HG03571 (cell line): ENCODE results near the gene KIR2DL4.
"Not testable (repeated sequence)": the region's sequence is repeated elsewhere in the genome, so short reads cannot be mapped to it uniquely, and the experiment has no call there.

Source experiments
- ATAC-seq: cut with Tn5 transposase; IDR thresholded peaks from one replicate; pipeline ENCODE4 v1.9.1; 2021; ENCODE audit not compliant: unreplicated experiment

Gene KIR2DL4

DNA sequence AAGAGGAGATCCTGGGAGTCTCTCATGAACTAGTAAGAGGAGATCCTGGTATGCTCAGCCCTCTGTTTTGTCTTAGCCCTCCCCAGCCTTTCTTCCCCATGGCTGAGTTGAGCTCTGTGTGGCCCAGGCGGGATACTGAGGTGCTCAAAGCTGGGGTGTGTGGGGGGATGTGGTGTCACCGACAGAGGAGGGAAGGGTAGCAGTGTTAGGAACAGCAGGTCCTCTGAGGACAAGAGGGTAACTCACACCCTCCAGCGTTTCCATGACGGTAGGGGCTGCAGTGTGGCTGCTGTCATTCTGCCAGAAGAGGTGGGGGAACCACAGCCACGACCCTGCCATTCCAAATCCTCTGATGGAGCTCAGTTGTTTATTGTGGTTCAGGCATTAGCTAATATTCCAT is 691 bp downstream of the KIR2DL4 start:
- ATAC-seq = no peak

- no peak for ATAC-seq
Measured at GRCh38 chr19:54804571-54804970, 1.2 kb downstream of the KIR2DL4 start.

DNA sequence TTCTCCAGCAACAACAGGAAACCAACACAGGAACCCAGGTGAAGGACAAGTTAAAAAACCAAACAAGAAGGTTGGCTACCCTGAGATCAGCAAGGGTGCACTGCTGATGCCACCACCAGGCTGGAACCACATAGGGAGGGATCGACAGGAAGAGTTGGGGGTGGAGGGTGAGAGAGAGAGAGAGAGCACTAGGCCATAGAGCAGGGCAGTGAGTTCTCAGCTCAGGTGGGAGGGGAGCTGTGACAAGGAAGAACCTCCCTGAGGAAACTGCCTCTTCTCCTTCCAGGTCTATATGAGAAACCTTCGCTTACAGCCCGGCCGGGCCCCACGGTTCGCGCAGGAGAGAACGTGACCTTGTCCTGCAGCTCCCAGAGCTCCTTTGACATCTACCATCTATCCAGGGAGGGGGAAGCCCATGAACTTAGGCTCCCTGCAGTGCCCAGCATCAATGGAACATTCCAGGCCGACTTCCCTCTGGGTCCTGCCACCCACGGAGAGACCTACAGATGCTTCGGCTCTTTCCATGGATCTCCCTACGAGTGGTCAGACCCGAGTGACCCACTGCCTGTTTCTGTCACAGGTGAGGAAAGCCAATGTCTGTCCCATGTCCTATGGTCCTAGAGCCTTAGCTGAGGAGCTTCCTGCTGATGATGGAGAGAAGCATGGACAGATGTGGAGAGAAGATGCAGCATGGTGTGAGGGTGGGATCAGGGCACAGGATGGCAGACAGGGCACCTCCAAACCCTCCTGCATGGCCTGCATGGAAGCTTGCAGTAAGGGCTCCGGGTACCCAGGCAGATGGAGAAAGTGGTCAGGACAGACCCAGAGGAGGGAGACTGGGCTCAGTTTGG is 2.5 kb downstream of the KIR2DL4 start:
- ATAC-seq = no peak

DNA sequence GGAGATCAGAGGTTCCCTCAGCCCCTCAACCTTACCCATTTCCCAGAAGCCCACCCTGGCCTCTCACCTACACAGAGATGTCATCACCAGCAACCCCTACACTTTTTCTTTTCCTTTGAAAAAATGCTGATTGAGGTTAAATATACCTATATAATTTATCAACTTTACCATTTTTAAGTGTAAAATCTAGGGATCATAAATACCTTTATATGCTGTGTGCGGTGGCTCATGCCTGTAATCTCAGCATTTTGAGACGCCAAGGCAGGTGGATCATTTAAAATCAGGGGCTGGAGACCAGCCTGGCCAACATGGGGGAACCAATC is 3.1 kb downstream of the KIR2DL4 start:
- ATAC-seq = no peak

- not testable (repeated sequence) for ATAC-seq
Measured at GRCh38 chr19:54814571-54814970, 11.2 kb downstream of the KIR2DL4 start.

DNA sequence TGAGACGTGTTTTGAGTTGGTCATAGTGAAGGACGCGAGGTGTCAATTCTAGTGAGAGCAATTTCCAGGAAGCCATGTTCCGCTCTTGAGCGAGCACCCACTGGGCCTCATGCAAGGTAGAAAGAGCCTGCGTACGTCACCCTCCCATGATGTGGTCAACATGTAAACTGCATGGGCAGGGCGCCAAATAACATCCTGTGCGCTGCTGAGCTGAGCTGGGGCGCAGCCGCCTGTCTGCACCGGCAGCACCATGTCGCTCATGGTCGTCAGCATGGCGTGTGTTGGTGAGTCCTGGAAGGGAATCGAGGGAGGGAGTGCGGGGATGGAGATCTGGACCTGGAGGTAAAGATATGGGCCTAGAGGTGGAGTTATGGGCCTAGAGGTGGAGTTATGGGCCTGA is 12.8 kb downstream of the KIR2DL4 start, which contains the start of gene KIR3DL1:
Gene KIR3DL1, plus strand, starts transcription at position 218 of the 400 bp plus-strand sequence.
- not testable (repeated sequence) for ATAC-seq

GRCh38 chr19:54817670-54818536 is 14.5 kb downstream of the KIR2DL4 start:
- ATAC-seq = no peak

GRCh38 chr19:54824416-54824815 is 21.0 kb downstream of the KIR2DL4 start:
- not testable (repeated sequence) for ATAC-seq

DNA sequence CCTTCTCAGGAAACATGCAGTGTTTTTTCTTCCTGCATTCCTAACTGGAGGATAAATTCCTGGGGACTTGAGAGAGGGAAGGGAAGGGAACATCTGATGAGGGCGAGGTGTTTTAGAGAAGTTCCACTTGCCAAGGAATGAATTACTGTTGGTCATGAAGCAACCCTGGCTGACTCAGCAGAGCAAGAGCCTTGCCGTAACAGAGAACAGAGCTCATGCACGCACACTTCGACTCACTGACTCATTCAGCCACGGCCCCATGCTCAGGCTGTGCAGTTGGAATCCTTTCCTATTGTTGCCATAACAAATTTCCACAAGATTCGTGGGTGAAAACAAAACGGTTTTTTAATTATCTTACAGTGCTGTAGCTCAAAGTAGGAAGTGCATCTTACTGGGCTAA is 21.9 kb downstream of the KIR2DL4 start:
- ATAC-seq = not testable (repeated sequence)

DNA sequence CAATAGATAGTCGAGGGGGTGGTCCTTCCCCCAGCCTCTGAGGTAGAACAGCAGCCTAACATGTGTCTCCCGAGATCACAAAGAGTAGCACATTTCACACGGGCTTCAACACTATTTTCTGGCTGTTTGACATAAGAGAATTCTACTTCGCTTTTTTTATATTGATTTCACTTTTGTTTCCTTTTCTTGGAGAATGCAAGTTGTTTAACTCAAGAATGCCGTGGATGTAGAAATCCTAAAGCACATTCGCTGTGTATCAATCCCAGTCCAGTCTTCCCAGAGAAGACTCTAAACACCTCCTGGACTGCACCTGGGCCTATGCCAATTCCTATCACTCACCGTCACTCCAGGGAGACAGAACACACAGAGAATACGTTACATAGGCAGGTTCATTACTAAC is 24.7 kb downstream of the KIR2DL4 start:
- ATAC-seq = not testable (repeated sequence)

DNA sequence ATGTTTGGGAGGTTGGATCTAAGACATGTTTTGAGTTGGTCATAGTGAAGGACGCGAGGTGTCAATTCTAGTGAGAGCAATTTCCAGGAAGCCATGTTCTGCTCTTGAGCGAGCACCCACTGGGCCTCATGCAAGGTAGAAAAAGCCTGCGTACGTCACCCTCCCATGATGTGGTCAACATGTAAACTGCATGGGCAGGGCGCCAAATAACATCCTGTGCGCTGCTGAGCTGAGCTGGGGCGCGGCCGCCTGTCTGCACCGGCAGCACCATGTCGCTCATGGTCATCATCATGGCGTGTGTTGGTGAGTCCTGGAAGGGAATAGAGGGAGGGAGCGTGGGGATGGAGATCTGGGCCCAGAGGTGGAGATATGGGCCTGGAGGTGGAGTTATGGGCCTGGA is 29.1 kb downstream of the KIR2DL4 start, which contains the start of gene KIR2DS4:
Gene KIR2DS4, plus strand, starts transcription at position 181 of the 400 bp plus-strand sequence.
- ATAC-seq = not testable (repeated sequence)

DNA sequence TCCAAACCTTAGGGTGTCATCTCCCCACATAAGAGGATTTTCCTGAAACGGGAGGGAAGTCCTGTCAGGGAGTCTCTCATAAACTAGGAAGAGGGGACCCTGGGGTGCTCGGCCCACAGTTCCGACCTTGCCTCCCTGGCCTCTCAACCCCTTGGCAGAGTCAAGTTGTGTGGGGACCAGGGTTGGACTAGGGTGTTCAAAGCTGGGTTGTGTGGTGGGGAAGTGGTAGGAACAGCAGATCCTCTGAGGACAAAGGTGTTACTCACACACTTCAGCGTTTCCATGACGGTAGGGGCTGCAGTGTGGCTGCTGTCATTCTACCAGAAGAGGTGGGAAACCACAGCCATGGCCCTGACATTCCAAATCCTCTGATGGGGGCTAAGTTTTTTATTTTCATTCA is 31.7 kb downstream of the KIR2DL4 start:
- ATAC-seq = not testable (repeated sequence)

DNA sequence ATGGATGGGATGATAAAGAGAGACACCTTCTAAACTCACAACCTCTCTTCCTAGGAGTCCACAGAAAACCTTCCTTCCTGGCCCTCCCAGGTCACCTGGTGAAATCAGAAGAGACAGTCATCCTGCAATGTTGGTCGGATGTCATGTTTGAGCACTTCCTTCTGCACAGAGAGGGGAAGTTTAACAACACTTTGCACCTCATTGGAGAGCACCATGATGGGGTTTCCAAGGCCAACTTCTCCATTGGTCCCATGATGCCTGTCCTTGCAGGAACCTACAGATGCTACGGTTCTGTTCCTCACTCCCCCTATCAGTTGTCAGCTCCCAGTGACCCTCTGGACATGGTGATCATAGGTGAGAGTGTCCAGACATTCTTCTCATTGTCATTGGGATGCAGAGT is 34.1 kb downstream of the KIR2DL4 start:
- not testable (repeated sequence) for ATAC-seq

DNA sequence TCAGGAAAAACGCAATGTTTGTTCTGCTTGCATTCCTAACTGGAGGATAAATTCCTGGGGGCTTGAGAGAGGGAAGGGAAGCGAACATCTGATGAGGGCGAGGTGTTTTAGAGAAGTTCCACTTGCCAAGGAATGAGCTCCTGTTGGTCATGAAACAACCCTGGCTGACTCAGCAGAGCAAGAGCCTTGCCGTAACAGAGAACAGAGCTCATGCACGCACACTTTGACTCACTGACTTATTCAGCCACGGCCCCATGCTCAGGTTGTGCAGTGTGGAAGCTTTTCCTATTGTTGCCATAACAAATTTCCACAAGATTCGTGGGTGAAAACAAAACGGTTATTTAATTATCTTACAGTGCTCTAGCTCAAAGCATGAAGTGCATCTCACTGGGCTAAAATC is 39.8 kb downstream of the KIR2DL4 start:
- ATAC-seq = not testable (repeated sequence)

- not testable (repeated sequence) for ATAC-seq
Measured at GRCh38 chr19:54850061-54850640, 46.7 kb downstream of the KIR2DL4 start, which contains the start of gene KIR3DL2. TSS of gene KIR3DL2 (plus strand) at chr19:54850443. CDS start at chr19:54850476, 33 bp downstream.

- no peak for ATAC-seq
Measured at GRCh38 chr19:54850930-54851329, 47.5 kb downstream of the KIR2DL4 start.

GRCh38 chr19:54851353-54851752 is 47.9 kb downstream of the KIR2DL4 start:
- ATAC-seq = no peak

GRCh38 chr19:54855241-54855640 is 51.8 kb downstream of the KIR2DL4 start:
- not testable (repeated sequence) for ATAC-seq

GRCh38 chr19:54858476-54858875 is 55.1 kb downstream of the KIR2DL4 start:
- ATAC-seq = not testable (repeated sequence)

GRCh38 chr19:54859421-54859820 is 56.0 kb downstream of the KIR2DL4 start:
- not testable (repeated sequence) for ATAC-seq

DNA sequence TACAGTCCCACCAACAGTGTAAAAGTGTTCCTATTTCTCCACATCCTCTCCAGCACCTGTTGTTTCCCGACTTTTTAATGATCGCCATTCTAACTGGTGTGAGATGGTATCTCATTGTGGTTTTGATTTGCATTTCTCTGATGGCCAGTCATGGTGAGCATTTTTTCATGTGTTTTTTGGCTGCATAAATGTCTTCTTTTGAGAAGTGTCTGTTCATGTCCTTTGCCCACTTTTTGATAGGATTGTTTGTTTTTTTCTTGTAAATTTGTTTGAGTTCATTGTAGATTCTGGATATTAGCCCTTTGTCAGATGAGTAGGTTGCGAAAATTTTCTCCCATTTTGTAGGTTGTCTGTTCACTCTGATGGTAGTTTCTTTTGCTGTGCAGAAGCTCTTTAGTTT is 60.0 kb downstream of the KIR2DL4 start:
- ATAC-seq = not testable (repeated sequence)
